HG02970 (cell line): ENCODE measurements around the gene ZNF146.
"Not testable (repeated sequence)": the region's sequence is repeated elsewhere in the genome, so short reads cannot be mapped to it uniquely, and the experiment has no call there.

Source experiments
- ATAC-seq: cut with Tn5 transposase; IDR thresholded peaks from one replicate; pipeline ENCODE4 v1.9.1; 2021; ENCODE audit warnings: mild to moderate bottlenecking, moderate library complexity, moderate number of reproducible peaks; ENCODE audit not compliant: unreplicated experiment, low FRiP score

Gene ZNF146

DNA sequence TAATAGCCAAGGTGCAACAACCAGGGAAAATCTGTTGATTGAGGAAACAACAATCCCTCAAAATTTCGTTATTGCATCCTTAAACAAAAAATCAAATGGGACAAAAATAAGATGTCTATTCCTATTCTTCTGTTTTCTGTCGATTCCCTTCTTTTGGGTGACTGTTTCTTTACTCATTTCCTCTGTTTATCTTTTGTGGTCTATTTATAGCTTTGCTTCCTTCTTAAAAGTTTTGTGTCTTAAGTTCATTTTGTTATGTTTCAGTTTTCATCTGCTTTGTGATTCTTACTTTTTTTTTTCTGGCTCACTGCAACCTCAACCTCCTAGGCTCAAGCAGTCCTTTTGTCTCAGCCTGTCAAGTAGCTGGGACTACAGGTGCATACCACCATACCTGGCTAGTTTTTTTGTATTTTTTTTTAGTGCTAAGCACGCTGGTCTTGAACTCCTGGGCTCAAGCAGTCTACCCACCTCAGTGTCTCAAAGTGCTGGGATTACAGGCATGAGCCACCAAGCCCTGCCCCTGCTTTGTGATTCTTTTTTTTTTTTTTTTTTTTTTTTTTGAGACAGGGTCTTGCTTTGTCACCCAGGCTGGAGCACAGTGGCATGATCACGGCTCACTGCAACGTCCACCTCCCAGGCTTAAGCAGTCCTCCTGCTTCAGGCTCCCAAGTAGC is 10.4 kb downstream of the ZNF146 start:
- no peak for ATAC-seq

DNA sequence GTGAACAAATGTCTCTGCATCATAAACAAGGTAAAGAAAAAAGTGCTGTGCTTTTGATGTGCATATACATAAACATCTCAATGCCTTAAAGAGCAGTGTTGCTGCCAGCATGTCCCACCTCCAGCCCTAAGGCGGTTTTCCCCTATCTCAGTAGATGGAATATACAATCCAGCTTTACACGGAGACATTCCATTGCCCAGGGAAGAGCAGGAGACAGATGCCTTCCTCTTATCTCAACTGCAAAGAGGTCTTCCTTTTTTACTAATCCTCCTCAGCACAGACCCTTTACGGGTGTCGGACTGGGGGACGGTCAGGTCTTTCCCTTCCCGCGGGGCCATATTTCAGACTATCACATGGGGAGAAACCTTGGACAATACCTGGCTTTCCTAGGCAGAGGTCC is 18.7 kb downstream of the ZNF146 start:
- ATAC-seq, result not testable (repeated sequence)

DNA sequence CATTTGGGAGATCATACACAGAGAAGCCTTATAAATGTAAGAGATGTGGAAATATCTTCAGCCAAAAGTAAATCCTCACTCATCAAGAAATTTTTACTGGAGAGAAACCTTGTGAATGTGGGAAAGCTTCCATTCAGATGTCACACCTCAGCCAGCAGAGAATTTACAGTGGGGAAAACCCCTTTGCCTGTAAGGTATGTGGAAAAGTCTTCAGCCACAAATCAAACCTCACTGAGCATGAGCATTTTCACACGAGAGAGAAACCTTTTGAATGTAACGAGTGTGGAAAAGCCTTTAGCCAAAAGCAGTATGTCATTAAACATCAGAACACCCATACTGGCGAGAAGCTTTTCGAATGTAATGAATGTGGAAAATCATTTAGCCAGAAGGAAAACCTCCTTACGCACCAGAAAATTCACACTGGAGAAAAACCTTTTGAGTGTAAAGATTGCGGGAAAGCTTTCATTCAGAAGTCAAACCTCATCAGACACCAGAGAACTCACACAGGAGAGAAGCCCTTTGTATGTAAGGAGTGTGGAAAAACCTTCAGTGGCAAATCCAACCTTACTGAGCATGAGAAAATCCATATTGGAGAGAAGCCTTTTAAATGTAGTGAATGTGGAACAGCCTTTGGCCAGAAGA is 21.5 kb downstream of the ZNF146 start:
- no peak for ATAC-seq

DNA sequence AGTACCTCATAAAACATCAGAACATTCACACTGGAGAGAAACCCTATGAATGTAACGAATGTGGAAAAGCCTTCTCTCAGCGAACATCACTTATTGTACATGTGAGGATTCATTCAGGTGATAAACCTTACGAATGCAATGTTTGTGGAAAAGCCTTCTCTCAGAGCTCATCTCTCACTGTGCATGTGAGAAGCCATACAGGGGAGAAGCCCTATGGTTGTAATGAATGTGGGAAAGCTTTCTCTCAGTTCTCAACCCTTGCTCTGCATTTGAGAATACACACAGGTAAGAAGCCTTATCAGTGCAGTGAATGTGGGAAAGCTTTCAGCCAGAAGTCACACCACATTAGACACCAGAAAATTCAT is 22.0 kb downstream of the ZNF146 start:
- no peak for ATAC-seq

DNA sequence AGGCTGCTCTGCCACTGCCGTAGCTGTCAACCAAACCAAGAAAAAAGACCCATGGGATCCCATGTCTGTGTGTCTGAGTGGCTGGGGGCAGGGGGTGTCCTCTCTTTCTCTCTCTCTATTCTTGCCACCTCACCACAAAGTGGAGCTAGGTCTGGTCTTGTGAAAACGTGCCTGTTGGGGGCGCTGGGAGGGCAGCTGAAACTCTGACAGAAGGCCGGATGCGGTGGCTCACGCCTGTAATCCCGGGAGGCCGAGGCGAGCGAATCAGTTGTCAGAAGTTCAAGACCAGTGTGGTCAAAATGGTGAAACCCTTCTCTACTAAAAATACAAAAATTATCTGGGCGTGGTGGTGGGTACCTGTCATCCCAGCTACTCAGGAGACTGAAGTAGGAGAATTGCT is 29.2 kb downstream of the ZNF146 start:
- no peak for ATAC-seq

DNA sequence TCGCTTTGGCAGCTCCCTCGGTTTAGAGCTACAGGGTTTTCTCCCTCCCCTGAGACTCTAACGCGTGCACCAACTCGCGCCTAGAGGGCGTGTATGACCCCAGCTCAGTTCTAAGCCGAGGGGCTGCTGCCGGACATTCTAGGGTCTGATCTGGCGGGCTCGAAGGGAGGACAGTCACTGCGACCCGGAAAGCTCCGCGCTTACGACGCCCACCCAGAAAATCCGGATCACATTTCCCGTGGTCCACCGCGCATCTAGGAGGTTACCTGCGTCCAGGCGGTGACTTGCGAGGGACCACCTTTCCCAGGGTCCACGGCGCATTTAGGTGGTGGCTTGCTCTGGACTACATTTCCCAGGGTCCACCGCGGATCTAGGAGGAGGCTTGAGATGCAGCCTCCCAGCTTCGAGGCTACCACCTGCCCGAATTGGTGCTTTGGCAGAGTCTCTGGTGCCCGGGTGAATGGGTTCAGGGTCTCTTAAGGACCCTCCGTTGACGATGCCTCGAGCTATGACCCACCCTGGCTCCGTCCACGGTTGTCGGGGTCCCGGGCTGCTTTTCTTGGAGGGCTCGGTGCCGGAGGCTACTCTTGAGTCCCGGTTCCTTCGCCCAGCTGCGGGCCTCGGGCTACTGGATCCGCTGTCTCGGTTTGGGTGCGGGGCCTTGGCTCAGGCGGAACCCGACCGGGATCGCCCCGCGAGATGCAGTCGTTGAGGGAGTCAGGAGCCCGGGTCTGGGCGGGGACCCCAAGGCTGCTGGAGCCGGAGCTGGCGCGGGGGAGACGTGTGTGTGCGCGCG is 30.5 kb downstream of the ZNF146 start:
- ATAC-seq, result no peak

DNA sequence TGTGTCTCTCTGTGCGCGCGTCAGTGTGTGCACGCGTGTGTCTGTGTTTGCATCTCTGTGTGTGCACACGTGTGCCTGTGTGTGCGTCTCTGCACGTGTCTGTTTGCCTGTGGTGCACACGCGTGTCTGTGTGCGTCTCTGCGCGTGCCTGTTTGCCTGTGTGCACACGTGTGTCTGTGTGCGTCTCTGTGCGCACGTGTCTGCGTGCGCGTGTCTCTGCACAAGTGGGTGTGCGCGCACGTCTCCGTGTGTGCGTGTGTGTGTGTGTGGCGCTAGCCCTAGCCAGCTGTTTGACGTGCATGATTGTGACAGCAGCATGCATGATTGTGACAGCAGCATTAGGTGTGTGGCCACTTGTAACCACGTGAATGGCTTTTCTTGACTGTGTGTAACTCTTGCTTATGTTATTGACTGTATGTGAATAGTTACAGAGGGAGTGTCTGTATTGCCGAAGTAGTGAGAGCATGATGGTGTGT is 31.1 kb downstream of the ZNF146 start:
- ATAC-seq, result no peak

DNA sequence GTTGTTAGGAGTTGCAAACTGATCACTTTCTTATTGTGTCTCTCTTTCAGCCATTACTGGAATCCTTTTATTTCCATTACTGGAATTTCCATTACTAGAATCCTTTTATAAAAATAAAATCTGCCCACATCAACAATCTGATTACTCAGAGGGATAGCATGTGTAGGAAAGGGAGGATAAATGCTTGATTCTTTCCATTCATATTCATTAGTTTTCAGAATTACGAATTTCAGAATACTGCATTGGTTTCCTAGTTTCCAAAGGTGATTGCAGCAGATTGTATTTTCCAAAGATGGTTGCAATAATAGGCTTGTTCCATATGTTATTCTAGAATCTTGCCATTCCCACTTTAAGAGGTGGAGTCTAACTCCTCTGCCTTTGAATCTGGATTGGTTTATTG is 37.1 kb downstream of the ZNF146 start:
- ATAC-seq, result no peak

DNA sequence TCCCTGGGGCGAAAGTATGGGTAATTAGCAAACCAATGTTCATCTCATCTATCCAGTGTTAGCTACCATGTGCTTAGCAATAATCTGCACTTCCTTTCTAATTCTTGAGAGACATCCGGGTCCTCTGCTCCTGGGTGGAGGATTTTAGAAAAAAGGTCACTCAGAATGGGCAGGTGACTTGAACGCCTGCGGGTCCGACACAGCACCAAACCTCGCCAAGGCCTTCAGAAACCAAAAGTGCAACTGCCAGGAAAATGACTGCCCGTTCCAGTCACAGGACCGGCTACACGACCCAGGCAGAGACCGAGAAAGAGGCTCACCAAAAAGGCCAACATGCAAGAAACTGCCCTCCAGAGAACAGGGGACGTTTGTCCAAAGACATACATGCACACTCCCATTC is 39.9 kb downstream of the ZNF146 start:
- no peak for ATAC-seq

DNA sequence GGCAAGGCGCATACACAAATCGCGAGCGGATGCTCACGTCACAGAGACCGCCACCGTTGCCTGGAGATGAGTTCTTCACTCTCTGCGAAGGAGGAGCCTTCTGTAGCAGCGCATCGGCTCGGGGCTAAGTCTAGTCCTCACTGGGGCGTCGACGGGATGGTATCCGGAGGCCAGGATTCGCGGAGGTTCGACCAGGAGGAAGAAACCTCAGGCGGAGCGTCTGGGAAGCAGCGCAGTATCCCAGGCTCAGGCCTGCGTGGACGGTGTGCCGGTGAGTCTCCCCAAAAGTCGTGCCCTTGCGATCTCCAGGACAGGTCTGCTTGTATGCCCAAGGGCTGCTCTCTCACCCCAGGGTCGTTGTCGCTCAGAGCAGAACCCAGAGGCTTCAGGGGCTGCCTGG is 40.4 kb downstream of the ZNF146 start:
- no peak for ATAC-seq

DNA sequence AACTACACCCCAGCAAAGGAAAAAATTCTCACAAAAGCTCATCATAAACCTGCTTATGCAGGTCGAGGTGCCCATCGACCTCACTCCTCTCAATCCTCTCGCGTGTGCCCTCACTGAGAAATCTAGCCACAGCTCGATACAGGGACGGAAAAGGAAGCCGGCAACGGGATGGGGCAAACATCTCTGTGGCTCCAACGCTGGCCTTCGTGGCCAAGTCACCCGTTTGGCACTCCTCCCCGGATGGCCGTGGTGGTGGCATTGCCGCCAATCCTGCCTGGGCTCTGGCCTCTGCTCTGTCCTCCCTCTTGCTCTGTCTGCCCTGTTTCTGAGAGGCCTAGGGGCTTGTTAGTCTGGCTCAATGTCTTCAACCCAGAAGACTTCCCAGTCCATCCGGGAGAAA is 41.2 kb downstream of the ZNF146 start:
- no peak for ATAC-seq

DNA sequence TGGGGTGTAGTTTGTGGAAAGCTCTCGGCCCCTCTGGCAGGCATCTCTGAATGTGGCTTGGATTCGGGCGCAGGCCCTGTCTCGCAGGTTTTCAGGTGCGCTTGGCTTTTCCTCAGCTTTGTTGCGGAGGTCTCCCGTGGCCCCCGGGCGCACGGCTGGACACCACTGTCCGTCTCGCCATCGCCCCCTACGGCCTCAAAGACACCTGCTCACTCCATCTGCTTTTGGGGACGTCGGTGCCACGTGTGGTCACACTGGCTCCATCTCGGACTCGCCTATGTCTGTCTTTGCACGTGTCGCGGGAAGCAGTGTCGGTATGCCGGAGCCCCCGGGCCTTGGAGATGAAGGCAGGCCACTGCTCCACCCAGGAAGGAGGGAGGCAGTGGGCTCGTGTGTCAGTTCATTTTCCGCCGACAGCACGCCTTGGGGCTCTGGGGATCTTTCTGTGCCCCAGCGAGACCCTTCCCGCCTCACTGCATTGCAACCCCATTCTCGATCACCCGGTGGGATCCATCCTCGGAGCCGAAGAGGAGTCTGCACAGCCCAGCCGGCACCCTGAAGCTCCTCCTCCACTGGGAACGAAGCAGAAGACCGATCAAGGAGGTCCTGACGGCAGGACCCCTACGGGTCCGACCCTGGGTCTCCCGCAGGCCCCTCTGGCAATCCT is 42.1 kb downstream of the ZNF146 start:
- ATAC-seq, result no peak

DNA sequence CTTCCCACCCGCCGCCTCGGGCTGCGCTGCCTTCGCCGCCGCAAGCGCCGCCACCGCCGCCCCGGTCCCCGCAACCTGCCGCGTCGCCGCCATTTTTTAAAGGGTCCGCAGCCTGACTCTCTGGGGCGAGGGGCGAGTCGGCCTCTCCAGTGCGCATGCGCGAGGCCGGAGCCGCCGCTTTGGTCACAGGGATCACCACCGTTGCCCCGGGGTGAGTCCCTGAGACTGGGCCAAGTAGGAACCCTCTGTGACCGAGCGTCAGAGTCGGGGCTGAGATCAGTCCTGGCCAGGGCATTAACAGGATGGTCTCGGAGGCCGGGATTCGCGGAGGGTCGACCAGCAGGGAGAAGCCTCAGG is 42.6 kb downstream of the ZNF146 start:
- ATAC-seq, result no peak

DNA sequence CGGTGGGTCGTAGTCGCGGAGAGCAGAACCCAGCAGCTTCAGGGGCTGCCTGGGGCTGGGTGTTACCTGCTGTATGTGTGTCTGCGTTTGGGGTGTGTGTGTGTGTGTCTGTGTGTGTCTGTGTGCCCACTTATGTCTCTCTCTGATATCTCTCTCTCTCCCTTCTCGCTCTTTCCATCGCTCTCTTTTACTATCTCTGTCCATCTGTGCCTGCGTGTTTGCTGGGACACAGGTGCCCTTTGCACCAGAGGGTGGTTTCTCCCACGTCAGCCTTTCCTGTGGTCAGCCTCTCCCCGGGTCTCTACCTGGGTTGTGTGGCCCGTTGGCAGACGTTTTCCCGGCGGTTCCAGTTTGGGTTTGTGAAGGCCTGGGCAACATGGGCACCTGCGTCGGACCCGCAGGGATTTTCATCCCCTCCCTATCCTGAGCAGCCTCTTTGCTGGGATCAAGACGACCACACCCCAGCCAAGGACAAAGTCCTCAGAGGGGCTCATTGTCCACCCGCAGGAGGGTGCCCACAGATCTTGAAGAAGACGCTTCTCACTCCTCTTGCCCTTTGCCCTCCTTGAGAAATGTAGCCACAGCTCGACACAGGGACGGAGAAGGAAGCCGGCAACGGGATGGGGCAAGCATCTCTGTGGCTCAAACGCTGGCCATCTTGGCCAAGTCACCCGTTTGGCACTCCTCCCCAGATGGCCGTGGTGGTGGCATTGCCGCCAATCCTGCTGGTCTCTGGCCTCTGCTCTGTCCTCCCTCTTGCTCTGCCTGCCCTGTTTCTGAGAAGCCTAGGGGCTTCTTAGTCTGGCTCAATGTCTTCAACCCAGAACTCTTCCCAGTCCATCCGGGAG is 43.3 kb downstream of the ZNF146 start:
- ATAC-seq, result no peak

DNA sequence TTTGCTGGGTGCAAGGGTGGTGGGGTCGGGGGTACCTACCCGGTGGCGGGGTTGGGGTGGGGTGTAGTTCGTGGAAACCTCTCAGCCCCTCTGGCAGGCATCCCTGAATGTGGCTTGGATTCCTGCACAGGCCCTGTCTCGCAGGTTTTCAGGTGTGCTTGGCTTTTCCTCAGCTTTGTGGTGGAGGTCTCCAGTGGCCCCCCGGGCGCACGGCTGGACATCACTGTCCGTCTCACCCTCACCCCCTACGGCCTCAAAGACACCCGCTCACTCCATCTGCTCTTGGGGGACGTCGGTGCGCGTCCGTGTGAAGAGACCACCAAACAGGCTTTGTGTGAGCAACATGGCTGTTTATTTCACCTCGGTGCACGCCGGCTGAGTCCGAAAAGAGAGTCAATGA is 44.3 kb downstream of the ZNF146 start:
- ATAC-seq, result no peak

DNA sequence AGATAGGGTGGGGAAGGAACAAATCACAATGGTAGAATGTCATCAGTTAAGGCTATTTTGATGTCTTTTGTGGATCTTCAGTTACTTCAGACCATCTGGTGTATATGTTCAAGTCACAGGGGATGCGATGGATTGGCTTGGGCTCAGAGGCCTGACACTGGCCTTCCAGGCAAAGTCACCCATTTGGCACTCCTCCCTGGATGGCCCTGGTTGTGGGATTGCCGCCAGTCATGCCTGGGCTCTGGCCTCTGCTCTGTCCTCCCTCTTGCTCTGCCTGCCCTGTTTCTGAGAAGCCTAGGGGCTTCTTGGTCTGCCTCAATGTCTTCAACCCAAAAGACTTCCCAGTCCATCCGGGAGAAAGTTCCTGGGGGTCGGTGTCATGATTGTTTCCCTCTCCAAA is 50.2 kb downstream of the ZNF146 start:
- ATAC-seq, result no peak

DNA sequence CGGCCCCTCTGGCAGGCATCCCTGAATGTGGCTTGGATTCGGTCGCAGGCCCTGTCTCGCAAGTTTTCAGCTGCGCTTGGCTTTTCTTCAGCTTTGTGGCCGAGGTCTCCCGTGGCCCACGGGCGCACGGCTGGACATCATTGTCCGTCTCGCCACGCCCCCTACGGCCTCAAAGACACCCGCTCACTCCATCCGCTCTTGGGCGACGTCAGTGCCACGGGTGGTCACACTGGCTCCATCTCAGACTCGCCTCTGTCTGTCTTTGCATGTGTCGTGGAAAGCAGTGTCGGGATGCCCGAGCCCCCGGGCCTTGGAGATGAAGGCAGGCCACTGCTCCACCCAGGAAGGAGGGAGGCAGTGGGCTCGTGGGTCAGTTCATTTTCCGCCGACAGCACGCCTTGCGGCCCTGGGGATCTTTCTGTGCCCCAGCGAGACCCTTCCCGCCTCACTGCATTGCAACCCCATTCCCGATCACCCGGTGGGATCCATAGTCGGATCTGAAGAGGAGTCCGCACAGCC is 51.0 kb downstream of the ZNF146 start:
- ATAC-seq, result no peak

DNA sequence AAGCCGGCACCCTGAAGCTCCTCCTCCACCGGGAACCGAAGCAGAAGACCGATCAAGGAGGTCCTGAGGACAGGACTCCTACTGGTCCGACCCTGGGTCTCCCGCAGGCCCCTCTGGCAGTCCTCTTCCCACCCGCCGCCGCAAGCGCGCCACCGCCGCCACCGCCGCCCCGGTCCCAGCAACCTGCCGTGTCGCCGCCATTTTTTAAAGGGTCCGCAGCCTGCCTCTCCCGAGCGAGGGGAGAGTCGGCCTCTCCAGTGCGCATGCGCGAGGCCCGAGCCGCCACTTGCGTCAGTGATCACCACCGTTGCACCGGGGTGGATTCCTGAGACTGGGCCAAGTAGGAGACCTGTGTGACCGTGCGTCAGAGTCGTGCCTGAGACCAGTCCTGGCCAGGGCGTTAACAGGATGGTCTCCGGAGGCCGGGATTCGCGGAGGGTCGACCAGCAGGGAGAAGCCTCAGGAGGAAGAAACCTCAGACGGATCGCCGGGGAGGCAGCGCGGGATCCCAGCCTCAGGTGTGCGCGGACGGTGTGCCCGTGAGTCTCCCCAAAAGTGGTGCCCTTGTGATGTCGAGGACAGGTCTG is 51.6 kb downstream of the ZNF146 start:
- ATAC-seq, result no peak

DNA sequence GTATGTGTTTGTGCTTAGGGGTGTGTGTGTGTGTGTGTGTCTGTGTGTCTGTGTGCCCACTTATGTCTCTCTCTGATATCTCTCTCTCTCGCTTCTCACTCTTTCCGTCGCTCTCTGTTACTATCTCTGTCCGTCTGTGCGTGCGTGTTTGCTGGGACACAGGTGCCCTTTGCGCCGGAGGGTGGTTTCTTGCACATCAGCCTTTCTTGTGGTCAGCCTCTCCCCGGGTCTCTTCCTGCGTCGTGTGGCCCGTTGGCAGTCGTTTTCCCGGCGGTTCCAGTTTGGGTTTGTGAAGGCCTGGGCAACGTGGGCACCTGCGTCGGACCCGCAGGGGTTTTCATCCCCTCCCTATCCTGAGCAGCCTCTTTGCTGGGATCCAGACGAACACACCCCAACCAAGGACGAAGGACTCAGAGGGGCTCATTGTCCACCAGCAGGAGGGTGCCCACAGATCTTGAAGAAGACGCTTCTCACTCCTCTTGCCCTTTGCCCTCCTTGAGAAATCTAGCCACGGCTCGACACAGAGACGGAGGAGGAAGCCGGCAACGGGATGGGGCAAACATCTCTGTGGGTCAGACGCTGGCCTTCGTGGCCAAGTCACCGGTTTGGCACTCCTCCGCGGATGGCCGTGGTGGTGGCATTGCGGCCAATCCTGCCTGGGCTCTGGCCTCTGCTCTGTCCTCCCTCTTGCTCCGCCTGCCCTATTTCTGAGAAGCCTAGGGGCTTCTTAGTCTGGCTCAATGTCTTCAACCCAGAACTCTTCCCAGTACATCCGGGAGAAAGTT is 52.3 kb downstream of the ZNF146 start:
- no peak for ATAC-seq
